ENCODE results near the gene WASF3. TPM values are rescaled to one million over a fixed set of nuclear protein-coding genes. Genes with fewer than 3 reads are reported as not detected.

WASF3 gene
- total RNA-seq, 1 donor from 2014 or later = 13.0 TPM

- H3K27me3 Mint-ChIP-seq (ENCODE audit: unreplicated experiment) = peaks cover 2% of the 10 kb centered on the region
- no peak for TF ChIP-seq CTCF (IDR thresholded peaks at IDR 0.05; ENCODE audit: unreplicated experiment)
- no peaks in the 10 kb centered on the region for H3K36me3 Mint-ChIP-seq (ENCODE audit: low read depth, unreplicated experiment)
- no peak overlapping the region for H3K27ac Mint-ChIP-seq (ENCODE audit: unreplicated experiment)
- no peak overlapping the region for H3K4me3 Mint-ChIP-seq (ENCODE audit: unreplicated experiment)
- DNase-seq (ENCODE audit: low spot score) = no peak
- H3K9me3 Mint-ChIP-seq (ENCODE audit: unreplicated experiment) = no peaks in the 10 kb centered on the region
- H3K4me1 Mint-ChIP-seq (ENCODE audit: unreplicated experiment) = peaks cover 19% of the 10 kb centered on the region
These were observed 125.1 kb downstream of the WASF3 start for GRCh38 chr13:26682606-26683005.

GRCh38 chr13:26685606-26686005 is 128.1 kb downstream of the WASF3 start:
- no peak for TF ChIP-seq CTCF (IDR thresholded peaks at IDR 0.05; ENCODE audit: unreplicated experiment)

GRCh38 chr13:26686285-26686684 is 128.8 kb downstream of the WASF3 start:
- TF ChIP-seq CTCF (IDR thresholded peaks at IDR 0.05; ENCODE audit: unreplicated experiment) = no peak
- Mint-ChIP-seq H3K27me3 (ENCODE audit: unreplicated experiment) (peaks cover 2% of the 10 kb centered on the region), H3K27ac (ENCODE audit: unreplicated experiment) (no peak overlapping the region)

More at GRCh38 chr13:26685606-26686005, 128.1 kb downstream of the WASF3 start:
- H3K36me3 Mint-ChIP-seq (ENCODE audit: low read depth, unreplicated experiment) = peaks cover 14% of the 10 kb centered on the region
- H3K4me1 Mint-ChIP-seq (ENCODE audit: unreplicated experiment) = peaks cover 4% of the 10 kb centered on the region
- peaks cover 2% of the 10 kb centered on the region for H3K27me3 Mint-ChIP-seq (ENCODE audit: unreplicated experiment)
- no peak for DNase-seq (ENCODE audit: low spot score)
- no peak overlapping the region for H3K27ac Mint-ChIP-seq (ENCODE audit: unreplicated experiment)
- H3K9me3 Mint-ChIP-seq (ENCODE audit: unreplicated experiment) = no peaks in the 10 kb centered on the region
- H3K4me3 Mint-ChIP-seq (ENCODE audit: unreplicated experiment) = no peak overlapping the region

GRCh38 chr13:26688286-26688685 is 130.8 kb downstream of the WASF3 start:
- H3K9me3 Mint-ChIP-seq (ENCODE audit: unreplicated experiment) = no peaks in the 10 kb centered on the region
- TF ChIP-seq CTCF (IDR thresholded peaks at IDR 0.05; ENCODE audit: unreplicated experiment) = no peak
- no peak for DNase-seq (ENCODE audit: low spot score)
- H3K27me3 Mint-ChIP-seq (ENCODE audit: unreplicated experiment) = peaks cover 5% of the 10 kb centered on the region
- no peak overlapping the region for H3K27ac Mint-ChIP-seq (ENCODE audit: unreplicated experiment)
- no peak overlapping the region for H3K4me3 Mint-ChIP-seq (ENCODE audit: unreplicated experiment)
- H3K4me1 Mint-ChIP-seq (ENCODE audit: unreplicated experiment) = peaks cover 7% of the 10 kb centered on the region
- peaks cover 14% of the 10 kb centered on the region for H3K36me3 Mint-ChIP-seq (ENCODE audit: low read depth, unreplicated experiment)

More at GRCh38 chr13:26686285-26686684, 128.8 kb downstream of the WASF3 start:
- Mint-ChIP-seq H3K9me3 (ENCODE audit: unreplicated experiment) (no peaks in the 10 kb centered on the region), H3K36me3 (ENCODE audit: low read depth, unreplicated experiment) (peaks cover 14% of the 10 kb centered on the region), H3K4me1 (ENCODE audit: unreplicated experiment) (peaks cover 2% of the 10 kb centered on the region), H3K4me3 (ENCODE audit: unreplicated experiment) (no peak overlapping the region)
- no peak for DNase-seq (ENCODE audit: low spot score)

- no peak for TF ChIP-seq CTCF (IDR thresholded peaks at IDR 0.05; ENCODE audit: unreplicated experiment)
- Mint-ChIP-seq H3K4me3 (ENCODE audit: unreplicated experiment) (no peak overlapping the region), H3K9me3 (ENCODE audit: unreplicated experiment) (no peaks in the 10 kb centered on the region), H3K27me3 (ENCODE audit: unreplicated experiment) (peaks cover 8% of the 10 kb centered on the region), H3K36me3 (ENCODE audit: low read depth, unreplicated experiment) (peaks cover 14% of the 10 kb centered on the region), H3K27ac (ENCODE audit: unreplicated experiment) (peak overlapping the region; percentile 8), H3K4me1 (ENCODE audit: unreplicated experiment) (peaks cover 7% of the 10 kb centered on the region)
- DNase-seq (ENCODE audit: low spot score) = no peak
These were observed 131.5 kb downstream of the WASF3 start for GRCh38 chr13:26688980-26689379.
